OCI-LY3 (cell line): ENCODE results near the gene HNRNPH1.

Source experiments
- CTCF ChIP-seq: fragments of 200-600, 300-600 bp; sonication (generic); IDR thresholded peaks from 2 replicates; pipeline ENCODE4 v1.5.1; 2014; ENCODE audit warnings: antibody characterized with exemption, low read length, low read depth
- EZH2phosphoT487 ChIP-seq: fragments of 200-600 bp; shearing (Covaris generic); IDR thresholded peaks from 2 replicates; pipeline ENCODE4 v1.6.1; 2018; ENCODE audit warnings: antibody characterized with exemption, mixed run types, low read depth

- TF ChIP-seq CTCF (no peak), EZH2phosphoT487 (no peak)
Measured at GRCh38 chr5:179610903-179611265, 12.6 kb downstream of the HNRNPH1 start.
